HG02840 (cell line): ENCODE results near the gene FBXO38.
"Not testable (repeated sequence)": the region's sequence is repeated elsewhere in the genome, so short reads cannot be mapped to it uniquely, and the experiment has no call there.

Source experiments
- ATAC-seq: cut with Tn5 transposase; IDR thresholded peaks from one replicate; pipeline ENCODE4 v1.9.1; 2021; ENCODE audit warnings: mild to moderate bottlenecking, moderate library complexity, moderate number of reproducible peaks; ENCODE audit not compliant: unreplicated experiment, low FRiP score

Gene FBXO38

GRCh38 chr5:148467958-148468357 lies 84.2 kb downstream of the FBXO38 start:
- no peak for ATAC-seq

DNA sequence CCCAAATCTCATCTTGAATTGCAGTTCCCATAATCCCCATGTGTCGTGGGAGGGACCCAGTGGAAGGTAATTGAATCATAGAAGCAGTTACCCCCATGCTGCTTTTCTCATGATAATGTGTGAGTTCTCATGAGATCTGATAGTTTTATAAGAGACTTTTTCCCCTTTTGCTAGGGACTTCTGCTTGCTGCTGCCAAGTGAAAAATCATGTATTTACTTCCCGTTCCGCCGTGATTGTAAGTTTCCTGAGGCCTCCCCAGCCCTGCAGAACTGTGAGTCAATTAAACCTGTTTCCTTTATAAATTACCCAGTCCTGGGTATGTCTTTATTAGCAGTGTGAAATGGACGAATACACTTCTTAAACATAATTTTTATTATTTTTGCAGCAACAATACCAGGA lies 85.0 kb downstream of the FBXO38 start:
- ATAC-seq = not testable (repeated sequence)

GRCh38 chr5:148469501-148469935 lies 85.8 kb downstream of the FBXO38 start:
- ATAC-seq = no peak

DNA sequence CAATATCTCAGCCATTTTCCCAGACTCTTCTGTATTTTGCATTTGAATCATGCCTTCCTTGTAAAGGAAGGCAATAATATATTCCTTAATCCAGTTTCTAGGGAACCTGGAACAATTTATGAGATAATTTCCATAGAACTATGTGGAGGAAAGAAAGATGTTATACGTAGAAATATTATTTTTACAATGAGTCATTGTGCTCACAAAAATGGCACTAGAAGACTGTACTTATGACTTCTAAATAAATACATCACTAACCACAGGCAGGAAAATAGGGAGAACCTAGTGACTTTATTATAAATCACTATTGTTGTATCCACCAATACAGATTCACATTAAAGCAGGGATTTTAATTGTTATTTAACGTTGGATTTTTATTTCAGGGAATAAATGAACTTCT lies 87.6 kb downstream of the FBXO38 start:
- no peak for ATAC-seq

DNA sequence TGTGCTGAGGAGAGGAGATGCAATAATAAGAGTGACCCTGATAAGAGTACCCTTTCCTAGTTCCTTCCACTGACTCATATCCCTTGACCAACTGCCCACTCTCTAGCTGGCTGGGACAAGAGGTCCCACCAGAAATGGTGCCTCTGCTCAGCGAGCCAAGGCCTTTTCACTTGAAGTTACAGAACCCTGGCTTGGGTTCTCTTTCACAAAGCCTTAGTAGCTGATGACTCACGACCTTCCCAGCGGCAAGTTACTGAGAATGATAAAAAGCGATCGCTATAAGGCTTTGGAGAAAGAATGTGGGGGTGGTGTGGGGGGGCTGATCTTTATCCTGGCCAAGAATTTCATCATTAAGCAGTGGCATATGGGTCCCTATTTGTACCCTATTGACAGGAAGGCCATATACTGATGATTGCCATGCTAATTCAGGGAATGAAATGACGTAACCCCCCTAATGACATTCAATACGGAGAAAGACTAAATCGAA lies 90.3 kb downstream of the FBXO38 start:
- ATAC-seq = no peak

DNA sequence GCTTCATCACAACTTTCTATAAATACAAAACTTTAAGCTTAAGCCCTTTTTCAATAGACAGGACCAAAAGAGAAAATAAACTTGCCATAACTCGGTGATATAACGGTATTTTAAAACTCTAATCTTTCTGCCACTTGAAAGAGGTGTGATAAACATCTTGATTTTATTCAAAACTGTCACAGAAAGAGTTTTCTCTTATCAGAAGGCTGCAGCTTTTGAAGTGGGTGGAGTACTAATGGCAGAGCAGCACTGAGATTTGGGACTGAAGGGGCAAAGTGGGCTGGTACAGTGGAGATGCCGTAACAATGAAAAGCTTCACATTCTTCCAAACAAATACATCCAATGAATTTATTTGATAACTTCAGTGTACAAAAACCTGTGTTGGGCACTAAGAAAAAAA lies 92.5 kb downstream of the FBXO38 start:
- no peak for ATAC-seq

GRCh38 chr5:148477429-148477828 lies 93.7 kb downstream of the FBXO38 start:
- no peak for ATAC-seq

DNA sequence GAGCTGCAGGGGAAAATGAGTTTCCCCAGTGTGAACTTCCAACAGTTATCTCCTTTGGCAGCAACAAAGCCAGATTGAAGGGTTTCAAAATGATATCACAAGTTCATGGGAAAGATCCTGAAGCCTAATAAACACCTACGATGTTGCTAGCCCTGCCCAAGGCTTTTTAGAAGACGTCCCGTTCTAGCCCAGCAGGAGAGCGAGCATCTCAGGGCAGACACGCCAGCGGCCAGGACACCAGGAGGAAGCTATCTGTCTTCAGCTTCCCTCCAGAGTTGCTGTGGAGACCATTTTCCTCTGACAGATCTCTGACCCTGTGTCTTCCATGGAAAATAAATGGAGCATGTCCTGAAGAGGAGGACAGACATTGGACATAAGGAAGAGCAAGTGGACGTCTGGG lies 98.4 kb downstream of the FBXO38 start:
- ATAC-seq = no peak

- no peak for ATAC-seq
These were observed 99.1 kb downstream of the FBXO38 start for GRCh38 chr5:148482697-148483462.

DNA sequence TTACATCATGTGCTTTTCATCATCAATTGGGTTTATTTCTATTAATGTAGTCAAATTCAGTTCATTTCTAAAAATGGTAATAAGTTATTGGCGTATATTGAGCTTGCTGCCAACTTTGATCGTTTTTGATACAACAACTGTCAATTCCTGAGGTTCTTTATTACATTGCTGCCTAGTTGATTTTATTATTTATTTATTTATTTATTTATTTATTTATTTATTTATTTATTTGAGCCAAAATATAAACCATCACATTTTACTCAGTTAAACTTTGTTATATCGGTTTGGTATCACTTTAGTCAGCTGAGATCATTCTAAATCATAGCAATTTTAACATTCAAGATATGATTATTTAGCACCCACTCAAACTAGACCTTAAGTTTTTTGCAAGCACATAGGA lies 100.0 kb downstream of the FBXO38 start:
- no peak for ATAC-seq

DNA sequence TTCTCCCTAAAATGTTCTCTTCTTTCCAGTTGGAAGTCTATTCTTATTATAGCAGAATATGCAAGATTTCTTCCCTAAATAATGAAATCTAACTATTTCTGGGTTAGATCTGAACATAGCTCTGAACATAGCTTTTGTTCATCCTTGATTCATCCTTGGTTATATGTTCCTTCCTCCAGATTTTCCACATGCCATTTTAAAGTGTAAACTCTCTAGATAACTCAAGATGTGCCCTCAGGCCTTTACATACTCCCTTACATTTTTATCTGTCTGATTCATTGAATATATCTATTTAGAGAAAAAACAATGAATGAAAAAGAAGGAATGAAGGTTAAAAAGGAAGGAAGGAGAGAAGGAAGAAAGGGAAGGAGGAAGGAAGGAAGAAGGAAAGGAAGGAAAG lies 100.9 kb downstream of the FBXO38 start:
- no peak for ATAC-seq

GRCh38 chr5:148486456-148486855 lies 102.7 kb downstream of the FBXO38 start:
- ATAC-seq = no peak

GRCh38 chr5:148488757-148489156 lies 105.0 kb downstream of the FBXO38 start:
- no peak for ATAC-seq

GRCh38 chr5:148491015-148491792 lies 107.4 kb downstream of the FBXO38 start:
- no peak for ATAC-seq

DNA sequence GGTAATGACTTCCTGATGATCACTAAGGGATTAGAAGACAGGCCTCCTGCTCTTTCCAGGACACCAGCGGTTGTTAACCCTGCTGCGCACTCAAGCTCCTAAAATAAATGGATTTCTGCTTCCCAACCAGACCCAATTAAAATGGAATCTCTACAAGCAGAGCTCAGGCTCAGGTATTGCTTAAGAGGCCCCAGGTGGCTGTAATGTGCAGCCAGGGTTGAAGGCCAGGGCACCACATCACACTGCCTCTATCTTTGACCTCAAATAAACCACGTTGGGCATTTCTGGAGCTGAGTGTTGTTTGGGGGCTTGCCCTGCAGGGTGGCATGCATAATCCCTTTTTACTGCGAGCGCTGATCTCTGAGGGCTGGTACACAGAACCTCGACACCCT lies 108.0 kb downstream of the FBXO38 start:
- no peak for ATAC-seq

DNA sequence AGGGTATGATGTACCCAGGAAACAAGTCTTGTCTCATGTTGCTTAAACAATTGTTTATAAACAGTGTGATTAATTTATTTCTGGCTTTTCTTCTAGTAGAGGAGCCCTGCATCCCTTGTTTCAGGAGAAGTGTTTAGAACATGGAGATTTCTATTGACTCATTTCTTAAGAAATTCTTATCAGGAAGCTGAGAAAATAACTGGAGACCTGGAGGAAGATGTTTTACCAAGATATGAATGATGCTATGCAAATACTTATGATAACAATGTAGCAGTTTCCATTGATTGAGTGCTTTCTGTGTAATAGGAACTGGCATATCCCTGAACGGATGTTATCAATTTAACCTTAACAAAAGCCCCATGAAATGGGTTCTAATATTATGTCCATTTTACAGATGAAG lies 108.6 kb downstream of the FBXO38 start:
- no peak for ATAC-seq
